Thyroid gland (tissue), 4 donors: Measurements from ENCODE around the gene KCNJ13. TPM values are rescaled to one million over a fixed set of nuclear protein-coding genes. Genes with fewer than 3 reads are reported as not detected.

ENCODE experiments used
- DNase-seq, 2 donors: peaks; one replicate each; pipeline ENCODE4 v3.0.0-alpha.2; 2019
- H3K27ac ChIP-seq, 3 donors: fragments of 200-600 bp; sonication (generic); 1 replicate in 2 of 3; 2 replicates in 1 of 3; pipeline ENCODE4 v1.5.1; 2016 to 2019; ENCODE audit warnings: mild to moderate bottlenecking in 1 of 3, moderate library complexity in 1 of 3
- H3K27me3 ChIP-seq: fragments of 200-600 bp; sonication (generic); one replicate; pipeline ENCODE4 v1.5.1; 2019
- H3K36me3 ChIP-seq, 2 donors: fragments of 200-600 bp; sonication (generic); one replicate each; pipeline ENCODE4 v1.5.1; 2016 to 2019
- H3K4me1 ChIP-seq, 2 donors: fragments of 200-600 bp; sonication (generic); one replicate each; pipeline ENCODE4 v1.5.1; 2017 to 2019
- H3K4me3 ChIP-seq, 3 donors: fragments of 200-600 bp; sonication (generic); replicated peaks in 1 of 3; 1 replicate in 2 of 3; 2 replicates in 1 of 3; pipeline ENCODE4 v1.5.1; 2016; ENCODE audit warnings: mild to moderate bottlenecking in 1 of 3
- H3K9me3 ChIP-seq: fragments of 200-600 bp; sonication (generic); one replicate; pipeline ENCODE4 v1.5.1; 2017
- CTCF ChIP-seq, 6 experiments: fragments of 200-600 bp in 3 of 6; fragments of 450-650 bp in 3 of 6; sonication (generic) in 3 of 6; IDR thresholded peaks; one replicate each; pipeline ENCODE4 v1.5.1; 2016 to 2019; ENCODE audit warnings: antibody characterized with exemption in 6 of 6, mild to moderate bottlenecking in 2 of 6, inconsistent platforms in 1 of 6, moderate library complexity in 1 of 6
- POLR2A ChIP-seq, 2 donors: fragments of 450-650 bp; IDR thresholded peaks; one replicate each; pipeline ENCODE4 v1.6.1; 2017; ENCODE audit warnings: antibody characterized with exemption in 2 of 2, mild to moderate bottlenecking in 2 of 2, moderate library complexity in 1 of 2
- WGBS, 2 donors: methylation state at CpG; one replicate each; pipeline ENCODE4 v1.1.5; 2017; 5-methylcytosine and 5-hydroxymethylcytosine counted together
- intact Hi-C: fragments of 100-400 bp; cut with DNase I; formaldehyde crosslinking; loops from one replicate; pipeline ENCODE4 v1.15.1; 2023
- total RNA-seq, 4 donors: library from RNA; depleted of rRNA; stranded (reverse); fragments of >200 nt; gene quantifications; one replicate each; pipeline ENCODE4 v1.2.3, GENCODE V29; 2016

The KCNJ13 gene
- total RNA-seq, 4 donors from 2014 or later: 0.81 to 5.5 (median 2.6) TPM

GRCh38 chr2:232794981-232795380, 18.6 kb upstream of the KCNJ13 start:
- no peaks in the 10 kb centered on the region for H3K27me3 ChIP-seq
- H3K27ac ChIP-seq: peak overlapping the region in 2 of 3 donors; percentile 24 to 26
- TF ChIP-seq POLR2A (IDR thresholded peaks at IDR 0.05) (no peak), CTCF (IDR thresholded peaks at IDR 0.05) (no peak)
- no peak overlapping the region for H3K4me3 ChIP-seq
- peaks cover 12% of the 10 kb centered on the region in 2 donors for H3K4me1 ChIP-seq
- no peak for DNase-seq
- H3K36me3 ChIP-seq: peaks cover 23 to 42% of the 10 kb centered on the region in 2 donors
- no peaks in the 10 kb centered on the region for H3K9me3 ChIP-seq
- WGBS, 2 donors: 86 to 96% methylated on average over 1 of the region's 1 CpG
- intact Hi-C loops: no loop called here

GRCh38 chr2:232793271-232793670, 16.9 kb upstream of the KCNJ13 start:
- no peak for DNase-seq
- TF ChIP-seq CTCF (IDR thresholded peaks at IDR 0.05) (no peak), POLR2A (IDR thresholded peaks at IDR 0.05) (no peak)
- Histone ChIP-seq H3K9me3 (no peaks in the 10 kb centered on the region), H3K27ac (no peak overlapping the region), H3K36me3 (peaks cover 23 to 44% of the 10 kb centered on the region in 2 donors), H3K27me3 (no peaks in the 10 kb centered on the region), H3K4me1 (peaks cover 12% of the 10 kb centered on the region in 2 donors), H3K4me3 (no peak overlapping the region)
- WGBS, 2 donors: 83 to 84% methylated on average over 4 of the region's 4 CpGs
- intact Hi-C loops: no loop called here

- Histone ChIP-seq H3K4me1 (peaks cover 11 to 12% of the 10 kb centered on the region in 2 donors), H3K4me3 (no peak overlapping the region), H3K27ac (no peak overlapping the region), H3K36me3 (peaks cover 23 to 43% of the 10 kb centered on the region in 2 donors), H3K27me3 (no peaks in the 10 kb centered on the region), H3K9me3 (no peaks in the 10 kb centered on the region)
- 85 to 92% methylated on average over 4 of the region's 4 CpGs for WGBS, 2 donors
- no peak for DNase-seq
- intact Hi-C loops: no loop called here
- no peak for TF ChIP-seq CTCF (IDR thresholded peaks at IDR 0.05)
- no peak for TF ChIP-seq POLR2A (IDR thresholded peaks at IDR 0.05)
Measured at GRCh38 chr2:232791518-232791917, 15.2 kb upstream of the KCNJ13 start.

- Histone ChIP-seq H3K4me3 (no peak overlapping the region), H3K27me3 (no peaks in the 10 kb centered on the region), H3K27ac (no peak overlapping the region), H3K4me1 (no peaks in the 10 kb centered on the region), H3K36me3 (peaks cover 23 to 32% of the 10 kb centered on the region in 2 donors), H3K9me3 (no peaks in the 10 kb centered on the region)
- WGBS, 2 donors: 95 to 97% methylated on average over 4 of the region's 4 CpGs
- intact Hi-C loops: no loop called here
- no peak for DNase-seq
- TF ChIP-seq CTCF (IDR thresholded peaks at IDR 0.05): no peak
- TF ChIP-seq POLR2A (IDR thresholded peaks at IDR 0.05): no peak
Measured at GRCh38 chr2:232789082-232789481, 12.7 kb upstream of the KCNJ13 start.

GRCh38 chr2:232787806-232788205, 11.4 kb upstream of the KCNJ13 start:
- TF ChIP-seq POLR2A (IDR thresholded peaks at IDR 0.05) (no peak), CTCF (IDR thresholded peaks at IDR 0.05) (no peak)
- DNase-seq: no peak
- Histone ChIP-seq H3K4me1 (no peaks in the 10 kb centered on the region), H3K27ac (no peak overlapping the region), H3K4me3 (no peak overlapping the region), H3K36me3 (peaks cover 21 to 27% of the 10 kb centered on the region in 2 donors), H3K27me3 (no peaks in the 10 kb centered on the region), H3K9me3 (no peaks in the 10 kb centered on the region)
- intact Hi-C loops: no loop called here
